Fibroblast of lung (primary cell): ENCODE results near the gene MYBBP1A. TPM values are rescaled to one million over a fixed set of nuclear protein-coding genes. Genes with fewer than 3 reads are reported as not detected.
A peak's percentile ranks its signal among the peaks of the same experiment; 100 is the strongest.

Source experiments
- DNase-seq, 2 donors: peaks; one replicate each; pipeline versions ENCODE4 v3.0.0 to v3.0.0-alpha.2; 2010; ENCODE audit warnings: low read depth in 2 of 2
- H2AFZ ChIP-seq: 2 replicates; pipeline ENCODE4 v1.5.1; 2012; ENCODE audit warnings: low read length, control low read depth, inconsistent platforms
- H3K27ac ChIP-seq: 2 replicates; pipeline ENCODE4 v1.5.1; 2011; ENCODE audit warnings: low read length, control low read depth; ENCODE audit not compliant: insufficient read depth
- H3K27me3 ChIP-seq: 2 replicates; pipeline ENCODE4 v1.5.1; 2011; ENCODE audit warnings: mild to moderate bottlenecking, low read length; ENCODE audit not compliant: control insufficient read depth, insufficient read depth
- H3K36me3 ChIP-seq: 2 replicates; pipeline ENCODE4 v1.5.1; 2011; ENCODE audit warnings: low read length; ENCODE audit not compliant: control insufficient read depth, insufficient read depth
- H3K4me1 ChIP-seq: 2 replicates; pipeline ENCODE4 v1.5.1; 2011; ENCODE audit warnings: low read length; ENCODE audit not compliant: control insufficient read depth, insufficient read depth; ENCODE audit errors: extremely low read depth
- H3K4me2 ChIP-seq: 2 replicates; pipeline ENCODE4 v1.5.1; 2011; ENCODE audit warnings: low read length, control low read depth; ENCODE audit not compliant: insufficient read depth; ENCODE audit errors: extremely low read depth
- H3K4me3 ChIP-seq, 4 experiments: fragments of 200-600 bp in 1 of 4; sonication (generic) in 1 of 4; replicated peaks in 1 of 4; 2 replicates each; pipeline ENCODE4 v1.5.1; 2011 to 2016; ENCODE audit warnings: low read length in 4 of 4, low read depth in 3 of 4, mild to moderate bottlenecking in 3 of 4, control low read depth in 2 of 4, inconsistent platforms in 1 of 4, mixed read lengths in 1 of 4; ENCODE audit not compliant: insufficient read depth in 1 of 4; ENCODE audit errors: control extremely low read depth in 1 of 4
- H3K79me2 ChIP-seq: 2 replicates; pipeline ENCODE4 v1.5.1; 2012; ENCODE audit warnings: mild to moderate bottlenecking, low read length, inconsistent platforms; ENCODE audit not compliant: control insufficient read depth, insufficient read depth
- H3K9ac ChIP-seq: 2 replicates; pipeline ENCODE4 v1.5.1; 2011; ENCODE audit warnings: mild to moderate bottlenecking, low read length, control low read depth; ENCODE audit not compliant: insufficient read depth
- H3K9me3 ChIP-seq: 2 replicates; pipeline ENCODE4 v1.5.1; 2012; ENCODE audit warnings: low read depth, low read length; ENCODE audit not compliant: control insufficient read depth, insufficient read depth
- H4K20me1 ChIP-seq: 2 replicates; pipeline ENCODE4 v1.5.1; 2011; ENCODE audit warnings: low read length; ENCODE audit not compliant: control insufficient read depth, insufficient read depth; ENCODE audit errors: extremely low read depth
- EZH2 ChIP-seq: IDR thresholded peaks from 2 replicates; pipeline ENCODE4 v1.5.1; 2012; ENCODE audit warnings: low read length, control low read depth, mild to moderate bottlenecking; ENCODE audit errors: missing control alignments
- polyA plus RNA-seq, 2 donors: library from polyadenylated mRNA; depleted of rRNA in 1 of 2; stranded (reverse) in 1 of 2; unstranded in 1 of 2; fragments of >200 nt; gene quantifications; 2 replicates each; pipeline ENCODE4 v1.2.1, GENCODE V29; 2011 to 2012; ENCODE audit warnings: missing spikeins in 1 of 2
- total RNA-seq: library from RNA; depleted of rRNA; stranded (reverse); fragments of >200 nt; gene quantifications from 2 replicates; pipeline ENCODE4 v1.2.1, GENCODE V29; 2014
- TF ChIP-seq, protein P1 (sequence below), 2 donors: IDR thresholded peaks in 1 of 2; conservative IDR thresholded peaks in 1 of 2; 1 replicate in 1 of 2; 2 replicates in 1 of 2; pipeline ENCODE4 v1.5.1; 2011 to 2012; ENCODE audit warnings: low read length in 2 of 2, control low read depth in 1 of 2, inconsistent platforms in 1 of 2, low read depth in 1 of 2, mild to moderate bottlenecking in 1 of 2

Gene MYBBP1A
- total and polyA plus RNA-seq, 2 donors (not counting 1 experiment from before 2014, with no cell fraction given), result 14.1 to 28.6 TPM

DNA sequence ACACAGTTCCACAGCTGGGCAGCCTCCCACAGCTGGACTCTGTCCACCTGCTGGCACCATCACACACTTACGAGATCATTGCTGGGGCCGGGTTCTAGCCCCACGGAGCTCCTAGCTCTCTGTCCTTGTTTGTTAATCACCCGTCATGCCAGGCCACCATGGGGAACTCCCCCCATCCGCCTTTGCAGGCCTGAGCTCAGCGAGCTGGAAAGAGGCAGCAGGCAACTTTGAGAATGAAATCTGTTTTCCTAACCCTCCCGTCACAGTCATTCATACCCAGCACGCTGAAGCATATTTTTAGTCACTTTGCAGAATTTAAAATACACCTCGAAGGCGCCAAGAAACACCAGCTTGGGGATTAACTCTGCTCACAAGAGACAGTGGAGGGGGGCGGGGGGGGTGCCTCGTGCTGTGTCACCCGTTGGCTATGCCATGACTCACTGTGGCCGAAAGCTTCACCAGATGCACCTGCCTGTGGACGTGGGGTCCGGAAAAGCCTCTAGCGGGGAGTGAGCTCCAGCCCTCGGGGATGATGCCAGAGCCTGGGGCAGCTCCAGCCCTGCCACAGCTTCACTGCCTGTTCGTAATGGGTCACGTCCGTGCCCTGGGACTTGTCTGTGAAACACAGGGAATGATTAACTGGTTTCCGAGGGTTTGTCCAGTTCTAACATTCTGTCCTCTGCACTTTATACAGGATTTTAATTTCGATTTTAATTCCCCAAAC lies 57.9 kb downstream of the MYBBP1A start:
- H3K9me3 ChIP-seq, result no peaks in the 10 kb centered on the region
- no peaks in the 10 kb centered on the region for H3K79me2 ChIP-seq
- H3K27ac ChIP-seq, result no peak overlapping the region
- no peaks in the 10 kb centered on the region for H4K20me1 ChIP-seq
- TF ChIP-seq, protein P1, sequence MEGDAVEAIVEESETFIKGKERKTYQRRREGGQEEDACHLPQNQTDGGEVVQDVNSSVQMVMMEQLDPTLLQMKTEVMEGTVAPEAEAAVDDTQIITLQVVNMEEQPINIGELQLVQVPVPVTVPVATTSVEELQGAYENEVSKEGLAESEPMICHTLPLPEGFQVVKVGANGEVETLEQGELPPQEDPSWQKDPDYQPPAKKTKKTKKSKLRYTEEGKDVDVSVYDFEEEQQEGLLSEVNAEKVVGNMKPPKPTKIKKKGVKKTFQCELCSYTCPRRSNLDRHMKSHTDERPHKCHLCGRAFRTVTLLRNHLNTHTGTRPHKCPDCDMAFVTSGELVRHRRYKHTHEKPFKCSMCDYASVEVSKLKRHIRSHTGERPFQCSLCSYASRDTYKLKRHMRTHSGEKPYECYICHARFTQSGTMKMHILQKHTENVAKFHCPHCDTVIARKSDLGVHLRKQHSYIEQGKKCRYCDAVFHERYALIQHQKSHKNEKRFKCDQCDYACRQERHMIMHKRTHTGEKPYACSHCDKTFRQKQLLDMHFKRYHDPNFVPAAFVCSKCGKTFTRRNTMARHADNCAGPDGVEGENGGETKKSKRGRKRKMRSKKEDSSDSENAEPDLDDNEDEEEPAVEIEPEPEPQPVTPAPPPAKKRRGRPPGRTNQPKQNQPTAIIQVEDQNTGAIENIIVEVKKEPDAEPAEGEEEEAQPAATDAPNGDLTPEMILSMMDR (conservative IDR thresholded peaks at IDR 0.05 in 1 of 2, IDR thresholded peaks at IDR 0.05 in 1 of 2; ENCODE audit: low read depth in 1 of 2, low read length in 2 of 2), result no peak
- TF ChIP-seq EZH2, result no peak
- no peak overlapping the region for H3K4me3 ChIP-seq
- no peak overlapping the region for H3K4me2 ChIP-seq
- H3K36me3 ChIP-seq, result no peaks in the 10 kb centered on the region
- peaks cover 18% of the 10 kb centered on the region for H3K27me3 ChIP-seq
- no peak overlapping the region for H2AFZ ChIP-seq
- H3K9ac ChIP-seq, result no peak overlapping the region
- DNase-seq, result peak in 1 of 2 donors; percentile 70
- H3K4me1 ChIP-seq, result no peaks in the 10 kb centered on the region

DNA sequence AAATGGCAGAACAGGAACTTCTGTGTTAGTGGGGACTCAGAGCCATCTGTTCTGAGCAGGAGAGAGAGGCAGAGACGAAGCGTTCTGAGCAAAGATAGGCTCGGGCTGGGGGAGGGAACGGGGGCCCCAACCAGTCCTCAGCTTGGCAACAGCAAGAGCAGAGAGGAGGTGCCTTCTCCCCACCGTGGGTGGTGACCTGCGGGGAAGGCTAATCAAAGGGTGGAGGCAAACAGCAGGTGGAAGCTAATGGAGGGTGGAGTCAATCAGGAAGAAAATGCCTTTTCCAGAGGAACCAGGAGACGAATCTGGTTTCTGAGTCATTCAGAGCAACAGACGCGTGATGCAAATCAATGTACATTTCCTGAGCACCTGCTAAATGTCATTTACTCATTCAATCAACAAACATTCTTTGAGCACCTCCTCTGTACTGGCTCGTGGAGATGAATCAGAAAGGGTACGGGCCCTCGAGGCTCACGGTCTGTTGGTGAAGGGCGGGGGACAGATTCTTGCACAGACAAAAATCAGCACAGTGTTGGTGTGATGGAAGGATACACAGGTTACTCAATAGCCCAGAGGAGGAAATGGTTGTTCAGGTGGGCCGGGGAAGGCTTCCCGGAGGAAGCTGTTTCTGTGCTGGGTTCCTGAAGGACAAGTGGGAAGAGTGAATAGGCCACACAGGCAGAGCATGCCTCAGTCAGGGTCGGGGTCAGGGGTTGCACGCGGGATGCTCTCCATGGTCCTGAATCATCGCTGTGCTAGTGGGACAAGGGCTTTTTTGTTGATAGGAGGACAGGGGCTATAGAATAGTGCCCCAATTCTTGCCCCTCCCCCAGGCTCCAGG lies 62.2 kb downstream of the MYBBP1A start:
- no peaks in the 10 kb centered on the region for H3K4me1 ChIP-seq
- H3K9ac ChIP-seq, result no peak overlapping the region
- no peaks in the 10 kb centered on the region for H3K36me3 ChIP-seq
- no peaks in the 10 kb centered on the region for H3K79me2 ChIP-seq
- no peak for TF ChIP-seq EZH2
- TF ChIP-seq, protein P1 (conservative IDR thresholded peaks at IDR 0.05 in 1 of 2, IDR thresholded peaks at IDR 0.05 in 1 of 2; ENCODE audit: low read depth in 1 of 2, low read length in 2 of 2), result no peak
- no peak overlapping the region for H2AFZ ChIP-seq
- no peaks in the 10 kb centered on the region for H3K9me3 ChIP-seq
- no peak overlapping the region for H3K27ac ChIP-seq
- no peak overlapping the region for H3K4me3 ChIP-seq
- no peaks in the 10 kb centered on the region for H4K20me1 ChIP-seq
- H3K4me2 ChIP-seq, result no peak overlapping the region
- peak; percentile 20 to 43 for DNase-seq
- H3K27me3 ChIP-seq, result no peaks in the 10 kb centered on the region

DNA sequence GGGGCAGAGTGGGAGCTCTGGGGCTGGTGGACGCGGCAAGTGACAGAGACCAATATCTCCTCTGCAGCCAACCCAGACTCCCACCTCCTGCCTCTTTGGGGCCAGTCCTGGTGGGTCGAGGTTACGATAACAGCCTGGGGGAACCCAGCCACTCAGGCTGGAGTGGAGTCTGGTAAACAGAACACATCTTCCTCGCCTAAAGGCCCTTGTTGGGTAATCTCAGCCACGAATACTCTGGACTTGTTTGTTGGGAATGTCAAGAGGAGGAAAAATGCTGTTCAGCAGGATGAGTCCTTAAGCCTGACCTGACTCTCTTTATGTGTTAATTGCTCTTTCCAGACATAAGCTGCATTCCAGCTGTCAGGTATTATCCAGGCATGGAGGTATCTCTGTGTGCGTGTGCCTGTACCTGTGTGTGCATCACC lies 64.5 kb downstream of the MYBBP1A start:
- H3K9ac ChIP-seq, result no peak overlapping the region
- TF ChIP-seq EZH2, result no peak
- TF ChIP-seq, protein P1 (conservative IDR thresholded peaks at IDR 0.05 in 1 of 2, IDR thresholded peaks at IDR 0.05 in 1 of 2; ENCODE audit: low read depth in 1 of 2, low read length in 2 of 2), result no peak
- no peak overlapping the region for H3K4me2 ChIP-seq
- H3K4me1 ChIP-seq, result no peaks in the 10 kb centered on the region
- no peaks in the 10 kb centered on the region for H3K9me3 ChIP-seq
- DNase-seq, result no peak
- no peaks in the 10 kb centered on the region for H3K79me2 ChIP-seq
- no peaks in the 10 kb centered on the region for H4K20me1 ChIP-seq
- H3K4me3 ChIP-seq, result no peak overlapping the region
- H2AFZ ChIP-seq, result no peak overlapping the region
- H3K27ac ChIP-seq, result no peak overlapping the region
- no peaks in the 10 kb centered on the region for H3K36me3 ChIP-seq
- no peaks in the 10 kb centered on the region for H3K27me3 ChIP-seq
